ENCODE results near the gene SCRN1. TPM values are rescaled to one million over a fixed set of nuclear protein-coding genes. Genes with fewer than 3 reads are reported as not detected.

SCRN1 gene
- total RNA-seq, 4 donors from 2014 or later: 1.8 to 3.8 (median 2.7) TPM

DNA sequence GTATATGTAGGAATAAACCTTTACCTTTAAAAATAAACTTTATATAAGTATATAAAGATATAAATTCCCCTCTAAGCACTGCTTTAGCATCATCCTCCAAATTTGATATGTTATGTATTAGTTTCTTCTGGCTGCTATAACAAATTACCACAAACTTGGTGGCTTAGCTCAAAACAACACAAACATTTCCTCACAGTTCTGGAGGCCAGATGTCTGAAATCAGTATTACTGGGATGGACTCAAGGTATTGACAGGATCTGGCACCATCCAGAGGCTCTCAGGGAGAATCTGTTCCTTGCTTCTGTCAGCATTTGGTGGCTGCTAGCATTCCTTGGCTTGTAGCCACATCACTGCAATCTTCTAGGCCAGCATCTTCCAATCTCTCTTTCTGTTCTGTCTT is 6.7 kb upstream of the SCRN1 start:
- Histone ChIP-seq H3K27me3 (peaks cover 9 to 35% (median 13%) of the 10 kb centered on the region in 3 donors), H3K4me1 (no peaks in the 10 kb centered on the region), H3K4me3 (no peak overlapping the region), H3K27ac (no peak overlapping the region), H3K36me3 (no peaks in the 10 kb centered on the region), H3K9me3 (no peaks in the 10 kb centered on the region)
- DNase-seq (no peak), ATAC-seq (no peak)
- intact Hi-C loops (cut with DNase I; ENCODE audit: low total_unique reads): no loop called here
- in situ Hi-C loops (cut with MboI; ENCODE audit: low sequenced_read_pairs in 4 of 4): no loop called here
- no peak for TF ChIP-seq POLR2A (IDR thresholded peaks at IDR 0.05)
- TF ChIP-seq, protein P1, sequence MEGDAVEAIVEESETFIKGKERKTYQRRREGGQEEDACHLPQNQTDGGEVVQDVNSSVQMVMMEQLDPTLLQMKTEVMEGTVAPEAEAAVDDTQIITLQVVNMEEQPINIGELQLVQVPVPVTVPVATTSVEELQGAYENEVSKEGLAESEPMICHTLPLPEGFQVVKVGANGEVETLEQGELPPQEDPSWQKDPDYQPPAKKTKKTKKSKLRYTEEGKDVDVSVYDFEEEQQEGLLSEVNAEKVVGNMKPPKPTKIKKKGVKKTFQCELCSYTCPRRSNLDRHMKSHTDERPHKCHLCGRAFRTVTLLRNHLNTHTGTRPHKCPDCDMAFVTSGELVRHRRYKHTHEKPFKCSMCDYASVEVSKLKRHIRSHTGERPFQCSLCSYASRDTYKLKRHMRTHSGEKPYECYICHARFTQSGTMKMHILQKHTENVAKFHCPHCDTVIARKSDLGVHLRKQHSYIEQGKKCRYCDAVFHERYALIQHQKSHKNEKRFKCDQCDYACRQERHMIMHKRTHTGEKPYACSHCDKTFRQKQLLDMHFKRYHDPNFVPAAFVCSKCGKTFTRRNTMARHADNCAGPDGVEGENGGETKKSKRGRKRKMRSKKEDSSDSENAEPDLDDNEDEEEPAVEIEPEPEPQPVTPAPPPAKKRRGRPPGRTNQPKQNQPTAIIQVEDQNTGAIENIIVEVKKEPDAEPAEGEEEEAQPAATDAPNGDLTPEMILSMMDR (IDR thresholded peaks at IDR 0.05 in 4 of 5, conservative IDR thresholded peaks at IDR 0.05 in 1 of 5): no peak

DNA sequence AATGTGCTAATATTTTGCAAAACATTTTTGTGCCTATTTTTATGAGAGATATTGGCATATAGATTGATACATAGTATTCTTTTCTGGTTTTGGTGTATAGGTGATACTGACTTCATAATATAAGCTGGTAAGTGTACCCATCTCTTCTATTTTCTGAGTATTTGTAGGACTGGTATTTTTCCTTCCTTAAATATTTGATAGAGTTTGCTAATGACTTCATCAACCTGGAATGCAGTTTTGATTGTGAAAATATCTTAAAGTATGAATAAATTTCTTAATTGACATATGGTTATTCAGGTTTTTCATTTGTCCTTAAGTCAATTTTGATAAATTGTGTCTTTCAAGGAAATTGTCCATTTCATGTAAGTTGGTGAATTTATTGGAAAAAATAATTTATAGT is 6.1 kb upstream of the SCRN1 start:
- intact Hi-C loops (cut with DNase I; ENCODE audit: low total_unique reads): no loop called here
- in situ Hi-C loops (cut with MboI; ENCODE audit: low sequenced_read_pairs in 4 of 4): no loop called here
- no peak for DNase-seq
- no peaks in the 10 kb centered on the region for H3K4me1 ChIP-seq
- ATAC-seq: no peak
- no peak overlapping the region for H3K4me3 ChIP-seq
- H3K27me3 ChIP-seq: peaks cover 9 to 41% (median 15%) of the 10 kb centered on the region in 3 donors
- H3K27ac ChIP-seq: no peak overlapping the region
- no peaks in the 10 kb centered on the region for H3K9me3 ChIP-seq
- no peak for TF ChIP-seq POLR2A (IDR thresholded peaks at IDR 0.05)
- TF ChIP-seq, protein P1 (IDR thresholded peaks at IDR 0.05 in 4 of 5, conservative IDR thresholded peaks at IDR 0.05 in 1 of 5): no peak
- H3K36me3 ChIP-seq: no peaks in the 10 kb centered on the region

DNA sequence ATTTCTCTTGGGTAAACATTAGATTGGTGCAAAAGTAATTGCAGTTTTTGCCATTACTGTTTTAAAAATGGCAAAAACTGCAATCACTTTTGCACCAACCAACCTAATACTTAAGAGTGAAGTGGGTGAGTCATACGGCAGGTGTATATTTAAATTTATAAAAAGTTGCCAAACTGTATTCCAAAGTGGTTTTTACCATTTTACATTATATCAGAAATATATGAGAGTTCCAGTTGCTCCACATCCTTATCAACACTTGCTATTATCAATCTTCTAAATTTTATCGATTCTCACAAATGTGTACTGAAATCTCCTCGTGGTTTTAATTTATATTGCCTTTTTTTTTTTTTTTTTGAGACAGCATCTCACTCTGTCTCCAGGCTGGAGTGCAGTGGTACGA is 3.5 kb upstream of the SCRN1 start:
- H3K4me1 ChIP-seq: no peaks in the 10 kb centered on the region
- no peaks in the 10 kb centered on the region for H3K36me3 ChIP-seq
- TF ChIP-seq, protein P1 (IDR thresholded peaks at IDR 0.05 in 4 of 5, conservative IDR thresholded peaks at IDR 0.05 in 1 of 5): no peak
- TF ChIP-seq POLR2A (IDR thresholded peaks at IDR 0.05): no peak
- in situ Hi-C loops (cut with MboI; ENCODE audit: low sequenced_read_pairs in 4 of 4) (no loop called here), intact Hi-C loops (cut with DNase I; ENCODE audit: low total_unique reads) (no loop called here)
- H3K27me3 ChIP-seq: peaks cover 13 to 61% (median 33%) of the 10 kb centered on the region in 3 donors
- H3K4me3 ChIP-seq: no peak overlapping the region
- DNase-seq: no peak
- ATAC-seq: no peak
- H3K9me3 ChIP-seq: no peaks in the 10 kb centered on the region
- H3K27ac ChIP-seq: no peak overlapping the region

DNA sequence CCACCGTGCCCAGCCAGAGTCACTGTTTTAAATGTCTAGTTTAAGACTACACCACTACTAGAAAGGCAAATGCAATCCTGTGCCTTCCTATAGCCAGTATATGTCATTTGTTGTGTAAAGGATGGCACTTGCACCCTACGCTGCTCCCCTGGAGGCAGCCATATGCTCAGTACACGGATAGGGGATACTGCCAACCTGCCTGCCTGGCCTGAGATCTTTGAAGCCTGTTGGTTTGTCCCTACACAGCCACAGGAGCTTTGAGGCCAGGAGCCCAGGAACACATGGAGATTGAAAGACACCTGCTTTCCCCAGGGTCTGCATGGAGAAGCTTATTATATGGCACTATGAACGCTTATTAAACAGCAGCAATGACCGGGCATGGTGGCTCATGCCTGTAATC is 2.3 kb upstream of the SCRN1 start:
- intact Hi-C loops (cut with DNase I; ENCODE audit: low total_unique reads) (no loop called here), in situ Hi-C loops (cut with MboI; ENCODE audit: low sequenced_read_pairs in 4 of 4) (no loop called here)
- ATAC-seq (no peak), DNase-seq (no peak)
- Histone ChIP-seq H3K4me1 (no peaks in the 10 kb centered on the region), H3K27me3 (peaks cover 13 to 61% (median 33%) of the 10 kb centered on the region in 3 donors), H3K4me3 (no peak overlapping the region), H3K27ac (no peak overlapping the region), H3K9me3 (no peaks in the 10 kb centered on the region), H3K36me3 (no peaks in the 10 kb centered on the region)
- TF ChIP-seq, protein P1 (IDR thresholded peaks at IDR 0.05 in 4 of 5, conservative IDR thresholded peaks at IDR 0.05 in 1 of 5): no peak
- TF ChIP-seq POLR2A (IDR thresholded peaks at IDR 0.05): no peak

DNA sequence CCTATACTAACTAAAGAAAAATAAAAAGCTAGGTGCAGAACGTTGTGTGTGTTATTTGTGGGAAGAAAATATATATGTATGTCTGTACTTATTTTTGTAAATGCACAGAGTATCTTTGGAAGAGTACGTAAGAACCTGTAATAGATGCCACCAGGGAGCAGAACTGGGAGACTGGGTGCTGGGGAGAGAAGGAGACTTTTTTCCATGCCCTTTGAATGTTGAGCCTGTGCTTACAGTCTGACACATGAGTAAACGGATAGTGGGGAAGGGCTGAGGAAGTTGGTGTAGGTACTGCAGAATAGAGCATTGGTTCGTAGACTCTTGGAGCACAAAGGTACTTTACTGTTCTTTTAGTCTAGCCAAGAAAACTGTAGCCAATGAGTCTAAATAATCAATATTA is 1.3 kb upstream of the SCRN1 start:
- H3K36me3 ChIP-seq: no peaks in the 10 kb centered on the region
- ATAC-seq: no peak
- H3K27me3 ChIP-seq: peaks cover 13 to 61% (median 33%) of the 10 kb centered on the region in 3 donors
- intact Hi-C loops (cut with DNase I; ENCODE audit: low total_unique reads) (no loop called here), in situ Hi-C loops (cut with MboI; ENCODE audit: low sequenced_read_pairs in 4 of 4) (no loop called here)
- H3K27ac ChIP-seq: no peak overlapping the region
- no peak overlapping the region for H3K4me3 ChIP-seq
- no peaks in the 10 kb centered on the region for H3K9me3 ChIP-seq
- no peak for DNase-seq
- no peaks in the 10 kb centered on the region for H3K4me1 ChIP-seq
- TF ChIP-seq POLR2A (IDR thresholded peaks at IDR 0.05): no peak
- TF ChIP-seq, protein P1 (IDR thresholded peaks at IDR 0.05 in 4 of 5, conservative IDR thresholded peaks at IDR 0.05 in 1 of 5): no peak
